Nephron progenitor cell (in vitro differentiated cells): ENCODE measurements around the gene TPM4.

ENCODE experiments used
- DNase-seq: peaks from one replicate; pipeline ENCODE4 v3.0.0; 2021
- H3K27ac Mint-ChIP-seq: 2 replicates; pipeline ENCODE4 v1.8.0; 2021; ENCODE audit warnings: mild to moderate bottlenecking, moderate library complexity, mixed read lengths
- H3K27me3 Mint-ChIP-seq: 2 replicates; pipeline ENCODE4 v1.8.0; 2021; ENCODE audit warnings: mild to moderate bottlenecking, low read depth, mixed read lengths; ENCODE audit not compliant: poor library complexity
- H3K36me3 Mint-ChIP-seq: 2 replicates; pipeline ENCODE4 v1.8.0; 2021; ENCODE audit warnings: low read depth, mixed read lengths
- H3K4me1 Mint-ChIP-seq: 2 replicates; pipeline ENCODE4 v1.8.0; 2021; ENCODE audit warnings: mixed read lengths
- H3K4me3 Mint-ChIP-seq: 2 replicates; pipeline ENCODE4 v1.8.0; 2021; ENCODE audit warnings: mild to moderate bottlenecking, moderate library complexity, mixed read lengths
- H3K9me3 Mint-ChIP-seq: 2 replicates; pipeline ENCODE4 v1.8.0; 2021; ENCODE audit warnings: mild to moderate bottlenecking, moderate library complexity, mixed read lengths
- CTCF ChIP-seq: fragments of 200-600 bp; sonication (generic); IDR thresholded peaks from 2 replicates; pipeline ENCODE4 v1.5.0; 2021; ENCODE audit warnings: antibody characterized with exemption

The TPM4 gene

GRCh38 chr19:16087940-16088339 lies 11.6 kb downstream of the TPM4 start:
- H3K27me3 Mint-ChIP-seq, result peaks cover 5% of the 10 kb centered on the region
- no peak overlapping the region for H3K4me3 Mint-ChIP-seq
- H3K9me3 Mint-ChIP-seq, result no peaks in the 10 kb centered on the region
- peaks cover 85% of the 10 kb centered on the region for H3K36me3 Mint-ChIP-seq
- H3K27ac Mint-ChIP-seq, result no peak overlapping the region
- no peak for DNase-seq
- no peak for TF ChIP-seq CTCF
- H3K4me1 Mint-ChIP-seq, result peaks cover 29% of the 10 kb centered on the region

- TF ChIP-seq CTCF, result no peak
- H3K4me3 Mint-ChIP-seq, result peak overlapping the region; percentile 33
- H3K9me3 Mint-ChIP-seq, result no peaks in the 10 kb centered on the region
- peaks cover 7% of the 10 kb centered on the region for H3K27me3 Mint-ChIP-seq
- peaks cover 35% of the 10 kb centered on the region for H3K4me1 Mint-ChIP-seq
- H3K27ac Mint-ChIP-seq, result peak overlapping the region; percentile 94
- DNase-seq, result no peak
- peaks cover 85% of the 10 kb centered on the region for H3K36me3 Mint-ChIP-seq
These were observed 12.2 kb downstream of the TPM4 start for GRCh38 chr19:16088351-16089009.

- Mint-ChIP-seq H3K27me3 (peaks cover 7% of the 10 kb centered on the region), H3K4me3 (no peak overlapping the region), H3K9me3 (no peaks in the 10 kb centered on the region), H3K36me3 (peaks cover 84% of the 10 kb centered on the region), H3K4me1 (peaks cover 38% of the 10 kb centered on the region), H3K27ac (peak overlapping the region; percentile 94)
- DNase-seq, result no peak
- no peak for TF ChIP-seq CTCF
These were observed 12.9 kb downstream of the TPM4 start for GRCh38 chr19:16089010-16089846.

- Mint-ChIP-seq H3K27ac (peak overlapping the region; percentile 80), H3K36me3 (peaks cover 83% of the 10 kb centered on the region), H3K9me3 (no peaks in the 10 kb centered on the region), H3K27me3 (peaks cover 7% of the 10 kb centered on the region), H3K4me1 (peaks cover 42% of the 10 kb centered on the region), H3K4me3 (no peak overlapping the region)
- no peak for TF ChIP-seq CTCF
- no peak for DNase-seq
These were observed 15.5 kb downstream of the TPM4 start for GRCh38 chr19:16091546-16092475.

GRCh38 chr19:16094360-16095070 lies 18.2 kb downstream of the TPM4 start:
- peak overlapping the region; percentile 96 for H3K27ac Mint-ChIP-seq

More at GRCh38 chr19:16094360-16095070, 18.2 kb downstream of the TPM4 start:
- no peak for DNase-seq
- peaks cover 27% of the 10 kb centered on the region for H3K4me1 Mint-ChIP-seq
- no peak for TF ChIP-seq CTCF
- H3K36me3 Mint-ChIP-seq, result peaks cover 89% of the 10 kb centered on the region
- H3K9me3 Mint-ChIP-seq, result no peaks in the 10 kb centered on the region
- H3K27me3 Mint-ChIP-seq, result peaks cover 7% of the 10 kb centered on the region
- no peak overlapping the region for H3K4me3 Mint-ChIP-seq
